WTC11 (cell line): Measurements from ENCODE around the gene NAXE. TPM values are rescaled to one million over a fixed set of nuclear protein-coding genes. Genes with fewer than 3 reads are reported as not detected.
"Not testable (repeated sequence)": the region's sequence is repeated elsewhere in the genome, so short reads cannot be mapped to it uniquely, and the experiment has no call there.

Experiments used
- ATAC-seq: fragments of 200-7000 bp; cut with Tn5 transposase; 2 replicates; pipeline ENCODE4 v1.10.0; 2021; ENCODE audit warnings: mild to moderate bottlenecking, moderate library complexity
- CTCF ChIA-PET: fragments of 300-600 bp; sonication (Branson Sonifier 250); formaldehyde crosslinking; loops from one replicate; lab custom pipeline; 2021; ENCODE audit warnings: antibody characterized with exemption; lab: Charles Lee
- POLR2A ChIA-PET: fragments of 350-600 bp; sonication (Branson Sonifier 250); formaldehyde crosslinking; loops from one replicate; lab custom pipeline; 2021; ENCODE audit warnings: antibody characterized with exemption; lab: Charles Lee
- DNase-seq: peaks from one replicate; pipeline ENCODE4 v3.0.0; 2021; ENCODE audit warnings: low spot score
- H3K27ac Mint-ChIP-seq: 2 replicates; pipeline ENCODE4 v1.8.0; 2021; ENCODE audit warnings: mixed read lengths
- H3K27me3 Mint-ChIP-seq: 2 replicates; pipeline ENCODE4 v1.8.0; 2021; ENCODE audit warnings: low read depth, mild to moderate bottlenecking, moderate library complexity, mixed read lengths
- H3K36me3 Mint-ChIP-seq: 2 replicates; pipeline ENCODE4 v1.8.0; 2021; ENCODE audit warnings: mixed read lengths
- H3K4me1 Mint-ChIP-seq: 2 replicates; pipeline ENCODE4 v1.8.0; 2022; ENCODE audit warnings: mixed read lengths
- H3K4me3 Mint-ChIP-seq: 2 replicates; pipeline ENCODE4 v1.8.0; 2021; ENCODE audit warnings: mild to moderate bottlenecking, moderate library complexity, mixed read lengths
- H3K9me3 Mint-ChIP-seq: 2 replicates; pipeline ENCODE4 v1.8.0; 2021; ENCODE audit warnings: mixed read lengths
- CTCF ChIP-seq: fragments of 200-600 bp; IDR thresholded peaks from 2 replicates; pipeline ENCODE4 v1.8.0; 2022; ENCODE audit warnings: antibody characterized with exemption
- GABPB1 ChIP-seq: sonication (generic); formaldehyde crosslinking; IDR thresholded peaks from 2 replicates; pipeline ENCODE4 v1.8.1; 2023; ENCODE audit warnings: mild to moderate bottlenecking, missing genetic modification reagents
- HMGXB4 ChIP-seq: sonication (generic); formaldehyde crosslinking; IDR thresholded peaks from 2 replicates; pipeline ENCODE4 v1.8.1; 2023; ENCODE audit warnings: mild to moderate bottlenecking, moderate library complexity, missing genetic modification reagents
- TEAD1 ChIP-seq: sonication (generic); formaldehyde crosslinking; IDR thresholded peaks from 2 replicates; pipeline ENCODE4 v1.8.0; 2022; ENCODE audit warnings: mild to moderate bottlenecking, missing genetic modification reagents
- ZNF423 ChIP-seq: fragments of 250-450 bp; sonication (Bioruptor Pico); IDR thresholded peaks from 2 replicates; pipeline ENCODE4 v2.1.2; 2022; ENCODE audit warnings: mild to moderate bottlenecking, moderate library complexity
- total RNA-seq: library from RNA; stranded (reverse); gene quantifications from 3 replicates; pipeline ENCODE4 v1.2.3, GENCODE V29; 2021
- TF ChIP-seq, protein P1 (sequence below): fragments of 250-450 bp; sonication (Bioruptor Pico); IDR thresholded peaks from 2 replicates; pipeline ENCODE4 v2.1.2; 2022; ENCODE audit warnings: mild to moderate bottlenecking, moderate library complexity
- TF ChIP-seq, protein P2 (sequence below): sonication (generic); formaldehyde crosslinking; conservative IDR thresholded peaks from 2 replicates; pipeline ENCODE4 v1.8.1; 2023; ENCODE audit warnings: mild to moderate bottlenecking, low read depth, missing genetic modification reagents, moderate library complexity

NAXE gene
- total RNA-seq, 1 experiment from 2014 or later, result 81.6 TPM

DNA sequence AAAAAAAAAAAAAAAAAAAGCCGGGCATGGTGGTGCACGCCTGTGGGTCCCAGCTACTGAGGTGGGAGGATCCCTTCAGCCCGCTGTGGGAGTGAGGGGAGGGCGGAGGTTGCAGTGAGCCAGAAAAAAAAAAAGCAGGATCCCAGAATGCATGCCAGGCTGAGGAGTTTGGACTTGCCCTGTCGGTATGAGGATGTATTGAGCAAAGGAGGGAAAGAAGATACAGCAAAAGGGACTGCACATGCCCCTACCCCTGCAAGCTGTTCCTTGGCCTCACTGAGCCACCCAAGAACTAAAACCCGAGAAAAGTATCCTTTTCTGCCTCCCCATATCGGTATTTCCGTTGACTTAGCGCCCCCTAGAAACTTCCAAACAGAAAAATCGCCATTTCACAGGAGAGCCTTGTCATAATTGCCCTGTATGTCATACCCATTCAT, 11.0 kb downstream of the NAXE start:
- Mint-ChIP-seq H3K27ac (0 out of 2 replicates have a peak overlapping the region, but pooled peaks have one; percentile 49), H3K4me3 (peak overlapping the region; percentile 94), H3K9me3 (no peaks in the 10 kb centered on the region), H3K36me3 (peaks cover 17% of the 10 kb centered on the region)
- peak; percentile 24 for ATAC-seq
- DNase-seq, result no peak
- TF ChIP-seq, protein P1, sequence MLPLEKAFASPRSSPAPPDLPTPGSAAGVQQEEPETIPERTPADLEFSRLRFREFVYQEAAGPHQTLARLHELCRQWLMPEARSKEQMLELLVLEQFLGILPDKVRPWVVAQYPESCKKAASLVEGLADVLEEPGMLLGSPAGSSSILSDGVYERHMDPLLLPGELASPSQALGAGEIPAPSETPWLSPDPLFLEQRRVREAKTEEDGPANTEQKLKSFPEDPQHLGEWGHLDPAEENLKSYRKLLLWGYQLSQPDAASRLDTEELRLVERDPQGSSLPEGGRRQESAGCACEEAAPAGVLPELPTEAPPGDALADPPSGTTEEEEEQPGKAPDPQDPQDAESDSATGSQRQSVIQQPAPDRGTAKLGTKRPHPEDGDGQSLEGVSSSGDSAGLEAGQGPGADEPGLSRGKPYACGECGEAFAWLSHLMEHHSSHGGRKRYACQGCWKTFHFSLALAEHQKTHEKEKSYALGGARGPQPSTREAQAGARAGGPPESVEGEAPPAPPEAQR (CRISPR knock-in tag), result no peak
- TF ChIP-seq, protein P2, sequence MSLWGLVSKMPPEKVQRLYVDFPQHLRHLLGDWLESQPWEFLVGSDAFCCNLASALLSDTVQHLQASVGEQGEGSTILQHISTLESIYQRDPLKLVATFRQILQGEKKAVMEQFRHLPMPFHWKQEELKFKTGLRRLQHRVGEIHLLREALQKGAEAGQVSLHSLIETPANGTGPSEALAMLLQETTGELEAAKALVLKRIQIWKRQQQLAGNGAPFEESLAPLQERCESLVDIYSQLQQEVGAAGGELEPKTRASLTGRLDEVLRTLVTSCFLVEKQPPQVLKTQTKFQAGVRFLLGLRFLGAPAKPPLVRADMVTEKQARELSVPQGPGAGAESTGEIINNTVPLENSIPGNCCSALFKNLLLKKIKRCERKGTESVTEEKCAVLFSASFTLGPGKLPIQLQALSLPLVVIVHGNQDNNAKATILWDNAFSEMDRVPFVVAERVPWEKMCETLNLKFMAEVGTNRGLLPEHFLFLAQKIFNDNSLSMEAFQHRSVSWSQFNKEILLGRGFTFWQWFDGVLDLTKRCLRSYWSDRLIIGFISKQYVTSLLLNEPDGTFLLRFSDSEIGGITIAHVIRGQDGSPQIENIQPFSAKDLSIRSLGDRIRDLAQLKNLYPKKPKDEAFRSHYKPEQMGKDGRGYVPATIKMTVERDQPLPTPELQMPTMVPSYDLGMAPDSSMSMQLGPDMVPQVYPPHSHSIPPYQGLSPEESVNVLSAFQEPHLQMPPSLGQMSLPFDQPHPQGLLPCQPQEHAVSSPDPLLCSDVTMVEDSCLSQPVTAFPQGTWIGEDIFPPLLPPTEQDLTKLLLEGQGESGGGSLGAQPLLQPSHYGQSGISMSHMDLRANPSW (CRISPR knock-in tag), result no peak
- TF ChIP-seq ZNF423 (CRISPR knock-in tag), result 0 out of 2 replicates have a peak, but pooled peaks have one; percentile 2
- TF ChIP-seq, all 79 proteins: peak for 1
- peaks cover 13% of the 10 kb centered on the region for H3K4me1 Mint-ChIP-seq
- no peaks in the 10 kb centered on the region for H3K27me3 Mint-ChIP-seq
- CTCF ChIA-PET, result interaction anchor here (0.6 to 5.5 kb wide), 16 partner anchors 10 to 157 kb away, joined by 3 to 27 read pairs (median 6); partner anchors contain the start of genes BCAN, HAPLN2, NAXE and TTC24
- POLR2A ChIA-PET, result interaction anchor here (1.8 kb wide), 1 partner anchor 11 kb away, joined by 6 read pairs; the partner anchor contains the start of gene NAXE

- H3K36me3 Mint-ChIP-seq, POLR2A ChIA-PET, DNase-seq, H3K27ac Mint-ChIP-seq, H3K9me3 Mint-ChIP-seq, H3K4me1 Mint-ChIP-seq, ATAC-seq, H3K4me3 Mint-ChIP-seq, H3K27me3 Mint-ChIP-seq: not testable (repeated sequence)
- CTCF ChIA-PET, result interaction anchor here (0.6 to 2.1 kb wide), 14 partner anchors 10 to 153 kb away, joined by 3 to 30 read pairs (median 5); partner anchors contain the start of genes BCAN, CRABP2, HAPLN2 and NAXE
These were observed 15.8 kb downstream of the NAXE start for GRCh38 chr1:156607344-156607743.

DNA sequence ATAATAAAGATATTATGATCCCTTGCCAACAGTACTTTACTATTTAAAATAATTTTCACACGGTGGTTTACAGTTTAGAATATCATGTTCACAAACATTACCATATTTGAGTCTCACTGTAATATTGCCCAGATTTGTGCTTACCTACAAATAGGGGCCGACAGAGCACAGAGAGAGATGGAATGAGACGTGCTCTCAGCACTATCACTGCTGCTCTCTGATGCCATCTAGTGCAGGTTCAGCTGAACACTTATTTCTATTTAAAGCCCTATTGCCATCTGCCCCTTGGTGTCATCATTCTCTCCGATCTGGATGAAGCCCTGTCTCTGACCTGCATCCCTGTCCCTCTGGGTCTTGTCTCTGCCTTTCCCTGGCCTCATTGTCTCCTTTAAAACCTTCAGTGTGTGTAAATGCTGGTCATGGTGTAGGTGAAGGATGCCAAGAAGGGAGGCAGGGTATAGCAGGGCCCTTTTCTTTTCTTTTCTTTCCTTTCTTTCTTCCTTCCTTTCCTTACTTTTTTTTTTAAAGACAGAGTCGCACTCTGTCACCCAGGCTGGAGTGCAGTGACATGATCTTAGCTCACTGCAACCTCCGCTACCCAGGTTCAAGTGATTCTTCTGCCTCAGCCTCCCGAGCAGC, 16.6 kb downstream of the NAXE start:
- ATAC-seq (peak; percentile 97), DNase-seq (peak; percentile 53)
- Mint-ChIP-seq H3K4me1 (peaks cover 4% of the 10 kb centered on the region; the same call in 1 of the 2 replicates), H3K27me3 (peaks cover 5% of the 10 kb centered on the region; the same call in 1 of the 2 replicates), H3K27ac (no peak overlapping the region), H3K4me3 (no peak overlapping the region), H3K36me3 (no peaks in the 10 kb centered on the region), H3K9me3 (no peaks in the 10 kb centered on the region)
- ChIA-PET CTCF (interaction anchor here (0.6 to 2.1 kb wide), 29 partner anchors 9 to 251 kb away, joined by 3 to 30 read pairs (median 4); partner anchors contain the start of genes BCAN, CRABP2, HAPLN2 and NAXE), POLR2A (interaction anchor here (1.3 to 1.8 kb wide), 3 partner anchors 12 to 107 kb away, joined by 4 to 7 read pairs (median 6); partner anchors contain the start of genes MEF2D and NAXE)
- TF ChIP-seq GABPB1 (CRISPR knock-in tag) (0 out of 2 replicates have a peak, but pooled peaks have one; percentile 30), HMGXB4 (CRISPR knock-in tag) (0 out of 2 replicates have a peak, but pooled peaks have one; percentile 12), TEAD1 (CRISPR knock-in tag) (no peak)
- TF ChIP-seq, all 79 proteins: peak for 2

DNA sequence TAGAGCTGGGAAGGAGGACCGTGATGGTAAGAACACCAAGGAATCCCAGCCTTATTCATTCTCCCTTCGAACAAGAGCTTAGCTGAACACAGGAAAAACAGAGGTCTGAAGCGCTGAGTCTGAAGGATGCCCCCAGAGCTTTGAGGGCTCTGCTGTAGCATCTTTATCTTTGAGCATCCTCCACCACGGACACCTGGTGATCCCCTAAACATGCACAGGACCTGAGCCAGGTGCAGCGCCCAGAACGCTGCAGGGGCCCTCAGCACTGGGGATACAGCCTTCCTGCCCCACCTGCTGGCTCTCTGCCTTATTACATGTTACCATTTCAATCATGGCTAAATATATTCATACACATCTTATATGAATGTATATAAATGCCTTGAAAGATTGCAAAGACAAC, 17.4 kb downstream of the NAXE start:
- DNase-seq, result peak; percentile 60
- no peaks in the 10 kb centered on the region for H3K9me3 Mint-ChIP-seq

More for the DNA sequence above, 17.4 kb downstream of the NAXE start:
- Mint-ChIP-seq H3K4me3 (no peak overlapping the region), H3K36me3 (no peaks in the 10 kb centered on the region), H3K4me1 (peaks cover 4% of the 10 kb centered on the region; the same call in 1 of the 2 replicates), H3K27ac (no peak overlapping the region), H3K27me3 (peaks cover 5% of the 10 kb centered on the region; the same call in 1 of the 2 replicates)
- no peak for TF ChIP-seq HMGXB4 (CRISPR knock-in tag)
- peak; percentile 55; the same call in 1 of the 2 replicates for TF ChIP-seq CTCF
- peak; percentile 68; the same call in 1 of the 2 replicates for TF ChIP-seq ZNF423 (CRISPR knock-in tag)
- ChIA-PET CTCF (interaction anchor here (0.6 to 2.1 kb wide), 21 partner anchors 9 to 252 kb away, joined by 3 to 30 read pairs (median 5); partner anchors contain the start of genes BCAN, HAPLN2, MEF2D and NAXE), POLR2A (interaction anchor here (1.3 to 1.8 kb wide), 3 partner anchors 11 to 108 kb away, joined by 4 to 7 read pairs (median 6); partner anchors contain the start of genes MEF2D and NAXE)
- peak; percentile 65 for ATAC-seq
